HEK293 (cell line): ENCODE results near the gene PCSK6.

Experiments
- ELK4 ChIP-seq: IDR thresholded peaks from 2 replicates; pipeline ENCODE4 v1.6.1; 2011; ENCODE audit warnings: mild to moderate bottlenecking, low read depth, low read length, borderline replicate concordance
- SCRT1 ChIP-seq: fragments of 450-650 bp; formaldehyde crosslinking; IDR thresholded peaks from 2 replicates; pipeline ENCODE4 v1.5.1; 2016; ENCODE audit warnings: missing biosample characterization, missing genetic modification characterization, borderline replicate concordance
- SP2 ChIP-seq: fragments of 450-650 bp; formaldehyde crosslinking; IDR thresholded peaks from 2 replicates; pipeline ENCODE4 v1.5.1; 2016; ENCODE audit warnings: missing biosample characterization, missing genetic modification characterization
- ZNF423 ChIP-seq: fragments of 450-650 bp; formaldehyde crosslinking; IDR thresholded peaks from 2 replicates; pipeline ENCODE4 v1.5.1; 2016; ENCODE audit warnings: missing biosample characterization, missing genetic modification characterization
- ZNF670 ChIP-seq: fragments of 450-650 bp; formaldehyde crosslinking; IDR thresholded peaks from 2 replicates; pipeline ENCODE4 v1.5.1; 2016; ENCODE audit warnings: missing biosample characterization, missing genetic modification characterization, low read depth
- TF ChIP-seq, protein P1 (sequence below): fragments of 450-650 bp; formaldehyde crosslinking; IDR thresholded peaks from 2 replicates; pipeline ENCODE4 v1.5.1; 2016; ENCODE audit warnings: missing biosample characterization, missing genetic modification characterization
- TF ChIP-seq, protein P2 (sequence below): fragments of 450-650 bp; formaldehyde crosslinking; IDR thresholded peaks from 2 replicates; pipeline ENCODE4 v1.5.1; 2017; ENCODE audit warnings: missing biosample characterization, missing genetic modification characterization
- TF ChIP-seq, protein P3 (sequence below): fragments of 450-650 bp; formaldehyde crosslinking; IDR thresholded peaks from 2 replicates; pipeline ENCODE4 v1.5.1; 2016; ENCODE audit warnings: missing biosample characterization, missing genetic modification characterization

DNA sequence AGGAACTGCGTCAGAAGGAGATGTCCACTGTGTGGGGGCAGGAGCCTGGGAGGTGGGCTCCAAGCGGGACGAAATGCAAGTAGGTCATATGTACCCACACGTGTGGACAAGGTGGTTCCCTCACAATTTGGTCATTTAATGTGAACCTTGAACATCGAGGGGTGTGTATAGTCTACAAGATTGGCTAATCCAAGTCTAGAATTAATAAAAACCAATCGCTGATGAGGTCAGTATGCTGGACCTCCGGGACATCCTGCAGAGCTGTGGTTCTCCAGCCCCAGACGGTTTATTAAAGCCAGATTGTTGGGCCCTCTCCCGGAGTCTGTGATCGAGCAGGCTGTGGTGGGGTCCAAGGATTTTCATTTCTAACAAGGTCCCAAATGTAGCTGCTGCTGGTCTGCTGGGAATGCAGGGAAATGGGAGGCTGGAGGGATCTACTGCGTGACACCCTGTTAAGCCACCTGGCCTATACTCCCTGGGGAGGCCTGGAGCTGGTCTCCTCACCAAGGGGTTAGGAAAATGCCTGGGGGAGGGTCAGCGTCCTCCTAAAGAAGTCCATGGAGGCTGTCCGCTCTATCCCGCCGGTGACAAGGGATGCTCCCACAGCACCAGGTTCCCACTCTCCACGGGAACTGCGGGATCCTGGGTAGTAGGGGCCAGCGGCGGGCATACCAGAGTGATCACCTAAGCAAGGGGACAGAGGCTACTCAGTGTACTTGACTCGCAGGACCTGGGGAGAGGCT lies 25.1 kb downstream of the PCSK6 start:
- TF ChIP-seq, protein P1, sequence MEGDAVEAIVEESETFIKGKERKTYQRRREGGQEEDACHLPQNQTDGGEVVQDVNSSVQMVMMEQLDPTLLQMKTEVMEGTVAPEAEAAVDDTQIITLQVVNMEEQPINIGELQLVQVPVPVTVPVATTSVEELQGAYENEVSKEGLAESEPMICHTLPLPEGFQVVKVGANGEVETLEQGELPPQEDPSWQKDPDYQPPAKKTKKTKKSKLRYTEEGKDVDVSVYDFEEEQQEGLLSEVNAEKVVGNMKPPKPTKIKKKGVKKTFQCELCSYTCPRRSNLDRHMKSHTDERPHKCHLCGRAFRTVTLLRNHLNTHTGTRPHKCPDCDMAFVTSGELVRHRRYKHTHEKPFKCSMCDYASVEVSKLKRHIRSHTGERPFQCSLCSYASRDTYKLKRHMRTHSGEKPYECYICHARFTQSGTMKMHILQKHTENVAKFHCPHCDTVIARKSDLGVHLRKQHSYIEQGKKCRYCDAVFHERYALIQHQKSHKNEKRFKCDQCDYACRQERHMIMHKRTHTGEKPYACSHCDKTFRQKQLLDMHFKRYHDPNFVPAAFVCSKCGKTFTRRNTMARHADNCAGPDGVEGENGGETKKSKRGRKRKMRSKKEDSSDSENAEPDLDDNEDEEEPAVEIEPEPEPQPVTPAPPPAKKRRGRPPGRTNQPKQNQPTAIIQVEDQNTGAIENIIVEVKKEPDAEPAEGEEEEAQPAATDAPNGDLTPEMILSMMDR (tag by site-specific recombination) = no peak
- TF ChIP-seq ZNF423 (tag by site-specific recombination) (no peak), ELK4 (no peak), SP2 (no peak), ZNF670 (no peak), SCRT1 (no peak)
- TF ChIP-seq, protein P2, sequence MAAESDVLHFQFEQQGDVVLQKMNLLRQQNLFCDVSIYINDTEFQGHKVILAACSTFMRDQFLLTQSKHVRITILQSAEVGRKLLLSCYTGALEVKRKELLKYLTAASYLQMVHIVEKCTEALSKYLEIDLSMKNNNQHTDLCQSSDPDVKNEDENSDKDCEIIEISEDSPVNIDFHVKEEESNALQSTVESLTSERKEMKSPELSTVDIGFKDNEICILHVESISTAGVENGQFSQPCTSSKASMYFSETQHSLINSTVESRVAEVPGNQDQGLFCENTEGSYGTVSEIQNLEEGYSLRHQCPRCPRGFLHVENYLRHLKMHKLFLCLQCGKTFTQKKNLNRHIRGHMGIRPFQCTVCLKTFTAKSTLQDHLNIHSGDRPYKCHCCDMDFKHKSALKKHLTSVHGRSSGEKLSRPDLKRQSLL (tag by site-specific recombination) = no peak
- TF ChIP-seq, protein P3, sequence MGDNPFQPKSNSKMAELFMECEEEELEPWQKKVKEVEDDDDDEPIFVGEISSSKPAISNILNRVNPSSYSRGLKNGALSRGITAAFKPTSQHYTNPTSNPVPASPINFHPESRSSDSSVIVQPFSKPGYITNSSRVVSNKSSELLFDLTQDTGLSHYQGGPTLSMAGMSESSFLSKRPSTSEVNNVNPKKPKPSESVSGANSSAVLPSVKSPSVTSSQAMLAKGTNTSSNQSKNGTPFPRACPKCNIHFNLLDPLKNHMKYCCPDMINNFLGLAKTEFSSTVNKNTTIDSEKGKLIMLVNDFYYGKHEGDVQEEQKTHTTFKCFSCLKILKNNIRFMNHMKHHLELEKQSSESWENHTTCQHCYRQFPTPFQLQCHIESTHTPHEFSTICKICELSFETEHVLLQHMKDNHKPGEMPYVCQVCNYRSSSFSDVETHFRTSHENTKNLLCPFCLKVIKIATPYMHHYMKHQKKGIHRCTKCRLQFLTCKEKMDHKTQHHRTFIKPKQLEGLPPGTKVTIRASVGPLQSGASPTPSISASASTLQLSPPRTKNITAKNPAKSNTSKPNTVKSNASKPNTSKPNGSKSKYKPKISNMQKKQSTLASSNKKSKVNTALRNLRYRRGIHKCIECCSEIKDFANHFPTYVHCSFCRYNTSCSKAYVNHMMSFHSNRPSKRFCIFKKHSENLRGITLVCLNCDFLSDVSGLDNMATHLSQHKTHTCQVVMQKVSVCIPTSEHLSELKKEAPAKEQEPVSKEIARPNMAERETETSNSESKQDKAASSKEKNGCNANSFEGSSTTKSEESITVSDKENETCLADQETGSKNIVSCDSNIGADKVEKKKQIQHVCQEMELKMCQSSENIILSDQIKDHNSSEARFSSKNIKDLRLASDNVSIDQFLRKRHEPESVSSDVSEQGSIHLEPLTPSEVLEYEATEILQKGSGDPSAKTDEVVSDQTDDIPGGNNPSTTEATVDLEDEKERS (tag by site-specific recombination) = no peak
